Right renal cortex interstitium (tissue), 3 donors: Measurements from ENCODE around the gene AFAP1L2. TPM values are rescaled to one million over a fixed set of nuclear protein-coding genes. Genes with fewer than 3 reads are reported as not detected.
"Not testable (repeated sequence)": the region's sequence is repeated elsewhere in the genome, so short reads cannot be mapped to it uniquely, and the experiment has no call there.

Experiments
- DNase-seq, 3 donors: peaks; one replicate each; pipeline ENCODE4 v3.0.0-alpha.2; 2013; ENCODE audit warnings: low read depth in 3 of 3, low spot score in 2 of 3
- polyA plus RNA-seq, 3 donors: library from polyadenylated mRNA; unstranded; fragments of 120-200 nt; gene quantifications; one replicate each; pipeline ENCODE4 v1.2.1, GENCODE V29; 2013; ENCODE audit not compliant: insufficient read length in 3 of 3

AFAP1L2 gene
- polyA plus RNA-seq, 3 donors: 42.2 to 48.0 (median 44.4) TPM

DNA sequence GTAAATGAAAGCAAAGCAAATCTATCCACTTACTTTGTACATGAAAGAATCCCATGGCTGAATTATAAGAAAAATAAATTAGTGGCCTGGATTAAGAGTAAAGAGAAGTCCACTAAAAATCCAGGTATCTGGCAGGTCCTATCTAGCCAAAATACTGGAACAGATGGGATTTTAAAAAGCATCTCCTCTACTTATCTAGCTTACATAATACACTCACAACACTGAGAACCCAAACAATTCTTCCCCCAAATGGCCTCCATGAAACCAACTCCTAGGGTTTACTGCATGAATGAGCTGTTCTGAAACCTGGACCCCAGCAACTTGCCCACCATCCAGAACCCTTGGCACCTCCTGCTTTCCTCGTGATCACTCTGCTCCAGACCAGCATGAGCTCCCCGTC, 61.3 kb downstream of the AFAP1L2 start:
- DNase-seq: no peak

DNA sequence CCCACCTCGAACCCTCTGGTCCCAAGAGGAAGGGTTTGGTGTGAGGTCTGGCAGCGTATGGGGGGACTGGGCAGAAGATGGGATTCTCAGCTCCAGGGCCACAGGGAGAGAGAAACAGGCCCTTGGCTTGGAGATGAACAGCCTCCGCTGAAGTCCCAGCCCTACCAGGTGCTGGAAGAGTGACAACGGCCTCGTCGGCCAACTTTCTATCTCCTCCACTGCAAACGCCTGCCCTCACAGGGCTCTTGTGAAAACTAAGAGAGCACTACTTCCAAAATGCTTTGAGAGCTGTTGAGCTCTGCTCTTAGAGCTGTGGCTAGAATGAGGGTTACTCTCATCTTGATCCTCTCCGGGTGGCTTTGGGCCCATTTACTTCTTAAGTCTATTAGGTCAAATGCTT, 63.5 kb downstream of the AFAP1L2 start:
- no peak for DNase-seq

DNA sequence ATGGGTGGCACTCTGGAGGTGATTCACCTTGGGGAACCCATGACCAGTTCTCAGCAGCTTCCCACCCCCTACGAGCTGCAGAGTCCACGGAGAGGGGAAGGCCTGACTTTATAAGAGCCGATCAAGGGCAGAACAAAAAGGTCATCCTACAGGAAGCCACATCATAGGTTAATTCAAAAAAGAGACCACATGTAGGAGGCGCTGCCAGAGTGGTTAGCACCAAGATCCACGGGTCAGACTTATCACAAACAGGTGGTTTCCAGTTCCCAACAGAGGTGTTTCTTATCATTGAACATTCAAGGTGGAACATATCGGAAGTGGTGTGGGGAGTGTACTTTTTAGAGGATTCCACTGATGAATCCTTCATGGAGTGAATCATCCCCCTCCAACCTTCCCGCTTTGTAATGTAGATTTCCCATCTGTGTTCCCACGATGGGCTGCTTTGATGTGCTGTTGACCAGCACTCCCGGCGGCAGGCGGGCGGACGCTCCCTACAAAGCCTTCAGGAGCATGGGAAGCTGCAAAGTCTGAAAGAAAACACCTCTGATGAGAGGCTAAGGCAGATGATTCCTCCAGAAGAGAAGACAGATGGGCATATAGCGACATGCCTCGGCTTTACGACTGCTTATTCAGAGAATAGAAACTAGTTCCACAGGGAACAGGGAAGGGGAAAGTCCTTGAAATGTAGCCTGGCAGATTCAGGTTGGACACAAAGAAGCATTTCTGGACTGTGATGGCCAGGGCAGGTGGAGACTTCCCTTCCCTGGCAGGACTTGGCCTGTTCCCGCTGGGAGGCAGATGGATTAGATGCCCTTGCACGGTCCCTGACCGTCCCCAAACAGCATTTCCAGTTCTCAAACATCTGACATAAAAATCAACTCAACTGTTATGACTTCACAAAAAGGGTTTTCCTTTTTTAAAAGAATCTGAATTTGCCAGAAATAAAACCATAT, 66.5 kb downstream of the AFAP1L2 start:
- no peak for DNase-seq

DNA sequence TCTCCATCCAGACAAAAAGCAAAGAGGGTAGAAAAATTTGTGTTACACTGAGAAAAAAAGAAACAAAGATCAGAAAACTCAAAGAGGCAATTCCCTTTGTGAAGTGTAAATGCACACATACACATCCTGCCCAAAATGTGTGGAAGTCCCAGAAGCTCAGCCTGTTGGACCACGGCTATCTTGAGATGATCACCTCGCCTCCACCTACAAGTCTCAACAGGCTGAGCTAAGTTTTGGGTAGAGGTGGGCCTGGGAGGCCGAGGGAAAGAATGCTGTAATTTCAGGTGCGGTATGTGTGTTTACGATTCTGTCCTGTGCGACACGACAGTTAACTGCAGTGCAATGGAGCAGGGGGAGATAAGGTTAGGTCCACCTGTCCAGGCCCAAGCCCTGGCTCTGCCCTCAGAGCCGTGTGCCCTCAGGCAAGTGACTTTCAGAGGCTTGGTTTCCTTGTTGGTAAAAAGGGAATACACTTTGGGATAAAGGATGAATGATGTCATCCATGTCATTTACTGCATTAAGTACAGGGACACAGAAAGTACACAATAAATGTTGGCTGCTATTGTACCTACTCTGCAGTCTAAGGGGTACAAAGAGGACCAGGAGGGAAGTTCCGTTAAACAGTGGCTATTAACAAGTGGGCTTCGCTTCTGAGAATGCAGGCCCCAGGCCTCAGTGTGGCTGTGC, 67.3 kb downstream of the AFAP1L2 start:
- no peak for DNase-seq

DNA sequence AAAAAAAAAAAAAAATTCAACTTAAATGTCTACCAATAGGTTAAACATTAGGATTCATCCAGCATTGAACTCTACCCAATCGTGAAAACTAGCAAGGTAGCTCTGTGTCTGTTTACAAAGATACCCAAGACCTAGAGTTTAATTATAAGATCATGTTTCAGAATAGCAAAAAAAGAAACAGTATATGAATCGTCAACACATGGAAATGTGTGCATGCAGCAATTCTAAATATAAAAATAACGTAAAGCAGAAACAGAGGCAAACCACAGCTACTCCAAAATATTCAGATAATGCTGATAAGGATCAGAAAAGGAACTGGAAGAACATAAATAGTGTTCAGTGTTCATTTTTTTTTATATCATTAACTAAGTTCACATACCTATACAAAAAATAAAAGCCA, 68.7 kb downstream of the AFAP1L2 start:
- DNase-seq: no peak

- no peak for DNase-seq
Measured at GRCh38 chr10:114334301-114334700, 70.0 kb downstream of the AFAP1L2 start.

GRCh38 chr10:114333441-114333840, 70.9 kb downstream of the AFAP1L2 start:
- not testable (repeated sequence) for DNase-seq

- DNase-seq: no peak
Measured at GRCh38 chr10:114332301-114333192, 71.8 kb downstream of the AFAP1L2 start.

- DNase-seq: no peak
Measured at GRCh38 chr10:114329634-114330365, 74.5 kb downstream of the AFAP1L2 start.

DNA sequence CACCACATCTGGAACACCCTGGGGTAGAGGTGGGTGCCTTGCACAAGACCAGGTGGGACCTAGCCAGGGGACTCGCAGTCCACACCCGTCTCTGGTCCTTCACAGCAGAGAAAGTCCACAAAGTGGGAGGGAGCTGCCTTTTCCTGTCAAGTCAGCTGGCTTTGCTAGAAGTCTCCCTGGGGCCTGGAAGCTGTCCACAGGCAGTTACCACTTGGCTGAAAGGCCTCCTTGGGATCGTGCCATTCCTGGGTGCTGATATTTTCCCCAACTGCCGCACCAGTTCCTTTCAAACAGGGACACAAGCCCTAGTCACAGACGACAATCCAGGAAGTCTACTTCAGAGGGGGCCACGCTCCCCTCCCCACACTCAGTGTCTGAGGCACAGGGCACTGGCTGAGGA, 75.4 kb downstream of the AFAP1L2 start:
- no peak for DNase-seq

DNA sequence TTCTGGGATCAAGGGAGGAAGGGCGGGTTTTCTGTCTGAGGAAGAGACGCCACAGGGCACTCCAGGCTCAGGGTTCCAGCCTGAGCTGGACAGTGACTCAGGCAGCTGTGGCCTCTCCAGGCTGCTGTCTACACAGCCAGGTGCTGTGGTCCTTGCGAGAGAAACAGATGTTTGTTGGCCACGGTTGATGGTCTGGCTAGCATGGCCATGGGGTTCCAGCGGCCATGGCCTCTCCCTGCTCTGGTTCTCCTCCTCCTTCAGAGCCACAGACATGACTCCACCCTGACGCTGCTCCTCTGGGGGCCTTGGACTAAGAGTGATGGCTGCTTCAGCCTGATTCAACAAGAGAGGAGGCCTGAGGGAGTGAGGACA, 75.9 kb downstream of the AFAP1L2 start:
- DNase-seq: no peak

DNA sequence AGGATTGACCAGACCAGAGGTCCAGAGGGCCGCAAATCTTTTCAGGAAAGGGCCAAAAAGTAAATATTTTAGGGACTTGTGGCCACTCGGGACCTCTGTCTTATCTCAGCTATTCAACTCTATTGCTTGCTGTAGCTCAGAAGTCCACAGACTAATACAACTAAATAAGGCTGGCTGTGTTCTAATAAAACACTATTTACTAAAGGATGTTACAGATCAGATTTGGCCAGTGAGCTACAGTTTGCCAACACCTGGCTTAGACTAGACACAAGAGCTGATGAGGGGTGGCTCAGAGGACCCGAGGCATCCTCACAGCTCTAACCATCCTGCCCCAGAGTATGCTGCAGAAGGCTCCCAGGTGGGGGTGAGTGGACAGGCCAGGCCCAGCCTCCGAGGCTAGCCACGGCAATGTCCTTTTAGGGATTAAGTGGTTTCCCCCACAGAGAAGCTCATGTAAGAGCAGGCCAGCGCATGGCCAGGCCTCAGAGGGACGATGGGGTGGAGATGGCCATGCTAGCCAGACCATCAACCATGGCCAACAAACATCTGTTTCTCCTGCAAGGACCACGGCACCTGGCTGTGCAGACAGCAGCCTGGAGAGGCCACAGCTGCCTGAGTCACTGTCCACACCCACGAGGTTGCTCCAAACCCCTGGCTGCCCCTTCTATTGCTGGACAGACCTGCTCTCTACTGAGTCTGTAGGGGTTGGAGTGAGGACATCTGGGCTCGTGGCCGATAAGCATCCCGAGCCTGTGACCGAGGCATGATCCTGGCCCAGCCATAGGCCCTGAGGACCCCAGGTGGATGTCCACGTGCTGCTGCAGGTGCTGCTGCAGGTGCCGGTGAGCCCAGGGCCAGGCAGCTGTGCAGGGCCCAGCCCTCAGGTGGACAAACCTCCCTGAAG, 76.5 kb downstream of the AFAP1L2 start:
- no peak for DNase-seq

- no peak for DNase-seq
Measured at GRCh38 chr10:114326795-114327194, 77.5 kb downstream of the AFAP1L2 start.

- DNase-seq: no peak
Measured at GRCh38 chr10:114323023-114323422, 81.3 kb downstream of the AFAP1L2 start.

- no peak for DNase-seq
Measured at GRCh38 chr10:114322344-114322743, 82.0 kb downstream of the AFAP1L2 start.

GRCh38 chr10:114320249-114321116, 83.8 kb downstream of the AFAP1L2 start:
- DNase-seq: no peak

GRCh38 chr10:114319406-114320248, 84.7 kb downstream of the AFAP1L2 start:
- DNase-seq: no peak
